HEK293 (cell line): ENCODE results near the gene SUPT4H1.

ENCODE experiments used
- KLF1 ChIP-seq: fragments of 450-650 bp; formaldehyde crosslinking; IDR thresholded peaks from 2 replicates; pipeline ENCODE4 v1.5.1; 2016; ENCODE audit warnings: missing biosample characterization, missing genetic modification characterization
- SCRT2 ChIP-seq: fragments of 450-650 bp; formaldehyde crosslinking; IDR thresholded peaks from 2 replicates; pipeline ENCODE4 v1.5.1; 2016; ENCODE audit warnings: missing biosample characterization, missing genetic modification characterization
- SP3 ChIP-seq: fragments of 450-650 bp; formaldehyde crosslinking; IDR thresholded peaks from 2 replicates; pipeline ENCODE4 v1.5.1; 2016; ENCODE audit warnings: missing biosample characterization, missing genetic modification characterization
- TCF7L2 ChIP-seq: IDR thresholded peaks from 2 replicates; pipeline ENCODE4 v1.6.1; 2011; ENCODE audit warnings: low read depth, mild to moderate bottlenecking, inconsistent platforms, low read length, moderate library complexity, borderline replicate concordance
- ZFHX2 ChIP-seq: fragments of 450-650 bp; formaldehyde crosslinking; conservative IDR thresholded peaks from 2 replicates; pipeline ENCODE4 v1.5.1; 2016; ENCODE audit warnings: missing biosample characterization, missing genetic modification characterization
- ZFP3 ChIP-seq: fragments of 450-650 bp; formaldehyde crosslinking; IDR thresholded peaks from 2 replicates; pipeline ENCODE4 v1.5.1; 2016; ENCODE audit warnings: low read depth, missing biosample characterization, missing genetic modification characterization
- ZNF112 ChIP-seq: fragments of 450-650 bp; formaldehyde crosslinking; IDR thresholded peaks from 2 replicates; pipeline ENCODE4 v1.5.0; 2017; ENCODE audit warnings: missing biosample characterization, missing genetic modification characterization
- ZNF140 ChIP-seq: fragments of 450-650 bp; formaldehyde crosslinking; IDR thresholded peaks from 2 replicates; pipeline ENCODE4 v1.5.1; 2016; ENCODE audit warnings: missing biosample characterization, missing genetic modification characterization
- ZNF155 ChIP-seq: fragments of 450-650 bp; formaldehyde crosslinking; IDR thresholded peaks from 2 replicates; pipeline ENCODE4 v1.5.1; 2016; ENCODE audit warnings: missing biosample characterization, missing genetic modification characterization
- ZNF274 ChIP-seq, 2 experiments: fragments of 200-500 bp in 1 of 2; fragments of 450-650 bp in 1 of 2; sonication (Bioruptor generic) in 1 of 2; formaldehyde crosslinking in 1 of 2; IDR thresholded peaks; 2 replicates each; pipeline versions ENCODE4 v1.5.1 to v1.6.1; 2014 to 2016; ENCODE audit warnings: borderline replicate concordance in 1 of 2, inconsistent platforms in 1 of 2, low read length in 1 of 2, missing biosample characterization in 1 of 2, missing genetic modification characterization in 1 of 2
- ZNF37A ChIP-seq: fragments of 450-650 bp; IDR thresholded peaks from 2 replicates; pipeline ENCODE4 v1.5.1; 2018; ENCODE audit warnings: missing biosample characterization, missing genetic modification characterization
- ZNF416 ChIP-seq: fragments of 450-650 bp; formaldehyde crosslinking; IDR thresholded peaks from 2 replicates; pipeline ENCODE4 v1.5.1; 2016; ENCODE audit warnings: missing biosample characterization, missing genetic modification characterization
- ZNF514 ChIP-seq: fragments of 450-650 bp; formaldehyde crosslinking; IDR thresholded peaks from 2 replicates; pipeline ENCODE4 v1.5.1; 2016; ENCODE audit warnings: missing biosample characterization, missing genetic modification characterization
- ZNF521 ChIP-seq: fragments of 450-650 bp; formaldehyde crosslinking; IDR thresholded peaks from 2 replicates; pipeline ENCODE4 v1.5.1; 2017; ENCODE audit warnings: missing biosample characterization, mild to moderate bottlenecking, missing genetic modification characterization
- ZNF530 ChIP-seq: fragments of 450-650 bp; formaldehyde crosslinking; IDR thresholded peaks from 2 replicates; pipeline ENCODE4 v1.5.1; 2016; ENCODE audit warnings: low read depth, missing biosample characterization, missing genetic modification characterization
- ZNF549 ChIP-seq: fragments of 450-650 bp; IDR thresholded peaks from 2 replicates; pipeline ENCODE4 v1.5.1; 2018; ENCODE audit warnings: missing biosample characterization, missing genetic modification characterization, mild to moderate bottlenecking, inconsistent platforms, moderate library complexity
- ZNF571 ChIP-seq: fragments of 450-650 bp; formaldehyde crosslinking; IDR thresholded peaks from 2 replicates; pipeline ENCODE4 v1.5.0; 2017; ENCODE audit warnings: missing biosample characterization, missing genetic modification characterization
- ZNF596 ChIP-seq: fragments of 450-650 bp; IDR thresholded peaks from 2 replicates; pipeline ENCODE4 v1.5.0; 2018; ENCODE audit warnings: missing biosample characterization, mild to moderate bottlenecking, missing genetic modification characterization, moderate library complexity
- ZNF600 ChIP-seq: fragments of 450-650 bp; formaldehyde crosslinking; IDR thresholded peaks from 2 replicates; pipeline ENCODE4 v1.5.1; 2016; ENCODE audit warnings: missing biosample characterization, missing genetic modification characterization
- ZNF654 ChIP-seq: fragments of 450-650 bp; formaldehyde crosslinking; IDR thresholded peaks from 2 replicates; pipeline ENCODE4 v1.5.1; 2016; ENCODE audit warnings: low read depth, missing biosample characterization, missing genetic modification characterization
- ZNF670 ChIP-seq: fragments of 450-650 bp; formaldehyde crosslinking; IDR thresholded peaks from 2 replicates; pipeline ENCODE4 v1.5.1; 2016; ENCODE audit warnings: missing biosample characterization, missing genetic modification characterization, low read depth
- ZNF677 ChIP-seq: fragments of 450-650 bp; IDR thresholded peaks from 2 replicates; pipeline ENCODE4 v1.5.0; 2018; ENCODE audit warnings: missing biosample characterization, mild to moderate bottlenecking, missing genetic modification characterization, moderate library complexity
- TF ChIP-seq, protein P1 (sequence below): fragments of 450-650 bp; formaldehyde crosslinking; IDR thresholded peaks from 2 replicates; pipeline ENCODE4 v1.5.1; 2016; ENCODE audit warnings: missing biosample characterization, missing genetic modification characterization, borderline replicate concordance
- TF ChIP-seq, protein P2 (sequence below): fragments of 450-650 bp; formaldehyde crosslinking; IDR thresholded peaks from 2 replicates; pipeline ENCODE4 v1.5.1; 2016; ENCODE audit warnings: missing biosample characterization, missing genetic modification characterization
- TF ChIP-seq, protein P3 (sequence below): fragments of 450-650 bp; formaldehyde crosslinking; IDR thresholded peaks from 2 replicates; pipeline ENCODE4 v1.5.1; 2017; ENCODE audit warnings: missing biosample characterization, missing genetic modification characterization
- TF ChIP-seq, protein P4 (sequence below): fragments of 450-650 bp; formaldehyde crosslinking; IDR thresholded peaks from 2 replicates; pipeline ENCODE4 v1.5.1; 2017; ENCODE audit warnings: missing biosample characterization, missing genetic modification characterization
- TF ChIP-seq, protein P5 (sequence below): fragments of 450-650 bp; formaldehyde crosslinking; IDR thresholded peaks from 2 replicates; pipeline ENCODE4 v1.5.1; 2016; ENCODE audit warnings: missing biosample characterization, missing genetic modification characterization
- TF ChIP-seq, protein P6 (sequence below): fragments of 450-650 bp; formaldehyde crosslinking; IDR thresholded peaks from 2 replicates; pipeline ENCODE4; 2016; ENCODE audit warnings: missing biosample characterization, missing genetic modification characterization

SUPT4H1 gene

DNA sequence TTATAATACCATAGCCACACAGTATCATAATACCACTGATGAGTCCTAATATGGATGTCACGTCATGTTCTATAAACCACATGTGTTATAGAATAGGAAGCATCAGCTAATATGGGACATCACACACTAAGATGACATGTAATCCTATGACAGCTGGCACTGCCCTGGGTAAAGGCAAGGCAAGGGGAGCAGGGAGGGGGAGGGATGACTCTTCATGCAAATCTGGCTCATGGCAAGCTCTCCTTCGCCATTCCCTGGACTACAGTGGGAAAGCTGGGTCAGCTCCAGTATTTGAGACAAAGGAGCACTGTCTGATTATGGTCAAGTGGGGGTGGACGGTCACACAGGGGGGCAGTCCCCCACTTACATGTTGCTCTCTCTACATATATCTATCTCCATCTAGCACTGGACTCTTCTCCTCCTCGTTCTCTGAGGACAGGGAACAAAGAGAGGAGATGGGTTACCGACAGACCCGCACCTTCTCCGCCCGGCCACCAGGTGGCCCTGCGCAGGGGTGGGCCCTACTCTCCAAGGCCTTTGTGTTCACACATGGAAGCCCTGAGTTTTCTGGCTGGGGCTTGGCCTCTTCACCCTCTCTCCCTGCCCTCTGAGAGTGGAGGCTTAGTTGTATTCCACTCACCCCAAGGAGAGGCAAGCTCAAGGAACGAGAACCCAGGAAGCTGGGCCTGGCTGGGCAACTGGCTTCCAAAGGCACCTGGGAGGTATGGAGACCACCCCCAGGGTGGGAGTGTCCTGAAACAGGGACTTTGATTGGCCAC lies 47.8 kb downstream of the SUPT4H1 start (continued):
- TF ChIP-seq, protein P1, sequence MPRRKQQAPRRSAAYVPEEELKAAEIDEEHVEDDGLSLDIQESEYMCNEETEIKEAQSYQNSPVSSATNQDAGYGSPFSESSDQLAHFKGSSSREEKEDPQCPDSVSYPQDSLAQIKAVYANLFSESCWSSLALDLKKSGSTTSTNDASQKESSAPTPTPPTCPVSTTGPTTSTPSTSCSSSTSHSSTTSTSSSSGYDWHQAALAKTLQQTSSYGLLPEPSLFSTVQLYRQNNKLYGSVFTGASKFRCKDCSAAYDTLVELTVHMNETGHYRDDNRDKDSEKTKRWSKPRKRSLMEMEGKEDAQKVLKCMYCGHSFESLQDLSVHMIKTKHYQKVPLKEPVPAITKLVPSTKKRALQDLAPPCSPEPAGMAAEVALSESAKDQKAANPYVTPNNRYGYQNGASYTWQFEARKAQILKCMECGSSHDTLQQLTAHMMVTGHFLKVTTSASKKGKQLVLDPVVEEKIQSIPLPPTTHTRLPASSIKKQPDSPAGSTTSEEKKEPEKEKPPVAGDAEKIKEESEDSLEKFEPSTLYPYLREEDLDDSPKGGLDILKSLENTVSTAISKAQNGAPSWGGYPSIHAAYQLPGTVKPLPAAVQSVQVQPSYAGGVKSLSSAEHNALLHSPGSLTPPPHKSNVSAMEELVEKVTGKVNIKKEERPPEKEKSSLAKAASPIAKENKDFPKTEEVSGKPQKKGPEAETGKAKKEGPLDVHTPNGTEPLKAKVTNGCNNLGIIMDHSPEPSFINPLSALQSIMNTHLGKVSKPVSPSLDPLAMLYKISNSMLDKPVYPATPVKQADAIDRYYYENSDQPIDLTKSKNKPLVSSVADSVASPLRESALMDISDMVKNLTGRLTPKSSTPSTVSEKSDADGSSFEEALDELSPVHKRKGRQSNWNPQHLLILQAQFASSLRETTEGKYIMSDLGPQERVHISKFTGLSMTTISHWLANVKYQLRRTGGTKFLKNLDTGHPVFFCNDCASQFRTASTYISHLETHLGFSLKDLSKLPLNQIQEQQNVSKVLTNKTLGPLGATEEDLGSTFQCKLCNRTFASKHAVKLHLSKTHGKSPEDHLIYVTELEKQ, result no peak
- TF ChIP-seq ZNF514 (tag by site-specific recombination) (no peak), ZNF600 (tag by site-specific recombination) (no peak), ZNF670 (tag by site-specific recombination) (no peak), ZNF677 (tag by site-specific recombination) (no peak), SP3 (tag by site-specific recombination) (peak; percentile 32; the same call in 1 of the 2 replicates), ZNF654 (tag by site-specific recombination) (peak; percentile 43), ZNF37A (tag by site-specific recombination) (no peak), ZFP3 (tag by site-specific recombination) (no peak), ZNF571 (tag by site-specific recombination) (no peak), ZNF112 (tag by site-specific recombination) (no peak), ZNF274 (IDR thresholded peaks at IDR 0.05; ENCODE audit: low read length) (no peak), ZNF274 (tag by site-specific recombination; IDR thresholded peaks at IDR 0.05; ENCODE audit: borderline replicate concordance) (no peak), KLF1 (no peak), ZNF530 (tag by site-specific recombination) (no peak), ZNF140 (no peak), ZNF596 (no peak), TCF7L2 (no peak), ZNF521 (tag by site-specific recombination) (no peak), SCRT2 (tag by site-specific recombination) (no peak), ZNF416 (tag by site-specific recombination) (no peak), ZNF549 (no peak), ZNF155 (tag by site-specific recombination) (no peak), ZFHX2 (tag by site-specific recombination) (no peak)
- TF ChIP-seq, protein P2, sequence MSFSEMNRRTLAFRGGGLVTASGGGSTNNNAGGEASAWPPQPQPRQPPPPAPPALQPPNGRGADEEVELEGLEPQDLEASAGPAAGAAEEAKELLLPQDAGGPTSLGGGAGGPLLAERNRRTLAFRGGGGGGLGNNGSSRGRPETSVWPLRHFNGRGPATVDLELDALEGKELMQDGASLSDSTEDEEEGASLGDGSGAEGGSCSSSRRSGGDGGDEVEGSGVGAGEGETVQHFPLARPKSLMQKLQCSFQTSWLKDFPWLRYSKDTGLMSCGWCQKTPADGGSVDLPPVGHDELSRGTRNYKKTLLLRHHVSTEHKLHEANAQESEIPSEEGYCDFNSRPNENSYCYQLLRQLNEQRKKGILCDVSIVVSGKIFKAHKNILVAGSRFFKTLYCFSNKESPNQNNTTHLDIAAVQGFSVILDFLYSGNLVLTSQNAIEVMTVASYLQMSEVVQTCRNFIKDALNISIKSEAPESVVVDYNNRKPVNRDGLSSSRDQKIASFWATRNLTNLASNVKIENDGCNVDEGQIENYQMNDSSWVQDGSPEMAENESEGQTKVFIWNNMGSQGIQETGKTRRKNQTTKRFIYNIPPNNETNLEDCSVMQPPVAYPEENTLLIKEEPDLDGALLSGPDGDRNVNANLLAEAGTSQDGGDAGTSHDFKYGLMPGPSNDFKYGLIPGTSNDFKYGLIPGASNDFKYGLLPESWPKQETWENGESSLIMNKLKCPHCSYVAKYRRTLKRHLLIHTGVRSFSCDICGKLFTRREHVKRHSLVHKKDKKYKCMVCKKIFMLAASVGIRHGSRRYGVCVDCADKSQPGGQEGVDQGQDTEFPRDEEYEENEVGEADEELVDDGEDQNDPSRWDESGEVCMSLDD (tag by site-specific recombination), result no peak
- TF ChIP-seq, protein P3, sequence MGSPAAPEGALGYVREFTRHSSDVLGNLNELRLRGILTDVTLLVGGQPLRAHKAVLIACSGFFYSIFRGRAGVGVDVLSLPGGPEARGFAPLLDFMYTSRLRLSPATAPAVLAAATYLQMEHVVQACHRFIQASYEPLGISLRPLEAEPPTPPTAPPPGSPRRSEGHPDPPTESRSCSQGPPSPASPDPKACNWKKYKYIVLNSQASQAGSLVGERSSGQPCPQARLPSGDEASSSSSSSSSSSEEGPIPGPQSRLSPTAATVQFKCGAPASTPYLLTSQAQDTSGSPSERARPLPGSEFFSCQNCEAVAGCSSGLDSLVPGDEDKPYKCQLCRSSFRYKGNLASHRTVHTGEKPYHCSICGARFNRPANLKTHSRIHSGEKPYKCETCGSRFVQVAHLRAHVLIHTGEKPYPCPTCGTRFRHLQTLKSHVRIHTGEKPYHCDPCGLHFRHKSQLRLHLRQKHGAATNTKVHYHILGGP (tag by site-specific recombination), result no peak
- TF ChIP-seq, protein P4, sequence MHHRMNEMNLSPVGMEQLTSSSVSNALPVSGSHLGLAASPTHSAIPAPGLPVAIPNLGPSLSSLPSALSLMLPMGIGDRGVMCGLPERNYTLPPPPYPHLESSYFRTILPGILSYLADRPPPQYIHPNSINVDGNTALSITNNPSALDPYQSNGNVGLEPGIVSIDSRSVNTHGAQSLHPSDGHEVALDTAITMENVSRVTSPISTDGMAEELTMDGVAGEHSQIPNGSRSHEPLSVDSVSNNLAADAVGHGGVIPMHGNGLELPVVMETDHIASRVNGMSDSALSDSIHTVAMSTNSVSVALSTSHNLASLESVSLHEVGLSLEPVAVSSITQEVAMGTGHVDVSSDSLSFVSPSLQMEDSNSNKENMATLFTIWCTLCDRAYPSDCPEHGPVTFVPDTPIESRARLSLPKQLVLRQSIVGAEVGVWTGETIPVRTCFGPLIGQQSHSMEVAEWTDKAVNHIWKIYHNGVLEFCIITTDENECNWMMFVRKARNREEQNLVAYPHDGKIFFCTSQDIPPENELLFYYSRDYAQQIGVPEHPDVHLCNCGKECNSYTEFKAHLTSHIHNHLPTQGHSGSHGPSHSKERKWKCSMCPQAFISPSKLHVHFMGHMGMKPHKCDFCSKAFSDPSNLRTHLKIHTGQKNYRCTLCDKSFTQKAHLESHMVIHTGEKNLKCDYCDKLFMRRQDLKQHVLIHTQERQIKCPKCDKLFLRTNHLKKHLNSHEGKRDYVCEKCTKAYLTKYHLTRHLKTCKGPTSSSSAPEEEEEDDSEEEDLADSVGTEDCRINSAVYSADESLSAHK (tag by site-specific recombination), result no peak
- TF ChIP-seq, protein P5, sequence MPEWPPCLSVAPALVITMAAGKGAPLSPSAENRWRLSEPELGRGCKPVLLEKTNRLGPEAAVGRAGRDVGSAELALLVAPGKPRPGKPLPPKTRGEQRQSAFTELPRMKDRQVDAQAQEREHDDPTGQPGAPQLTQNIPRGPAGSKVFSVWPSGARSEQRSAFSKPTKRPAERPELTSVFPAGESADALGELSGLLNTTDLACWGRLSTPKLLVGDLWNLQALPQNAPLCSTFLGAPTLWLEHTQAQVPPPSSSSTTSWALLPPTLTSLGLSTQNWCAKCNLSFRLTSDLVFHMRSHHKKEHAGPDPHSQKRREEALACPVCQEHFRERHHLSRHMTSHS (tag by site-specific recombination), result no peak
- TF ChIP-seq, protein P6, sequence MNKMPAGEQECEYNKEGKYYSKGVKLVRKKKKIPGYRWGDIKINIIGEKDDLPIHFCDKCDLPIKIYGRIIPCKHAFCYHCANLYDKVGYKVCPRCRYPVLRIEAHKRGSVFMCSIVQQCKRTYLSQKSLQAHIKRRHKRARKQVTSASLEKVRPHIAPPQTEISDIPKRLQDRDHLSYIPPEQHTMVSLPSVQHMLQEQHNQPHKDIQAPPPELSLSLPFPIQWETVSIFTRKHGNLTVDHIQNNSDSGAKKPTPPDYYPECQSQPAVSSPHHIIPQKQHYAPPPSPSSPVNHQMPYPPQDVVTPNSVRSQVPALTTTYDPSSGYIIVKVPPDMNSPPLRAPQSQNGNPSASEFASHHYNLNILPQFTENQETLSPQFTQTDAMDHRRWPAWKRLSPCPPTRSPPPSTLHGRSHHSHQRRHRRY, result no peak
